Measurements from ENCODE around the gene TNS3. TPM values are rescaled to one million over a fixed set of nuclear protein-coding genes. Genes with fewer than 3 reads are reported as not detected.

Gene TNS3
- total and polyA plus RNA-seq, 10 donors = 17.7 to 247 (median 147) TPM

- no peak for DNase-seq
- peak overlapping the region in 3 of 8 donors; percentile 9 to 25 (median 10) for H3K27ac ChIP-seq
Measured at GRCh38 chr7:47416492-47417480, 165.1 kb downstream of the TNS3 start.

GRCh38 chr7:47415318-47416212 is 166.3 kb downstream of the TNS3 start:
- TF ChIP-seq CTCF (IDR thresholded peaks at IDR 0.05 in 8 of 11, conservative IDR thresholded peaks at IDR 0.05 in 3 of 11) (no peak), POLR2AphosphoS5 (IDR thresholded peaks at IDR 0.05) (peak in 2 of 3 donors; percentile 28 to 41)
- WGBS, 5 donors = 79 to 94% (median 87%) methylated on average over 15 to 17 of the region's 17 CpGs
- Histone ChIP-seq H3K4me1 (peaks cover 0 to 28% (median 6%) of the 10 kb centered on the region in 6 donors), H3K27me3 (replicated peaks in 1 of 7) (no peaks in the 10 kb centered on the region), H3K36me3 (peaks cover 0 to 100% (median 46%) of the 10 kb centered on the region in 6 donors), H3K27ac (peak overlapping the region in 4 of 8 donors; percentile 0 to 21 (median 12)), H3K4me3 (no peak overlapping the region), H3K9me3 (peaks cover 0 to 4% (median 0%) of the 10 kb centered on the region in 8 donors)
- intact Hi-C loops (cut with DNase I; ENCODE audit: low total_unique reads) = no loop called here
- DNase-seq = no peak

More at GRCh38 chr7:47416492-47417480, 165.1 kb downstream of the TNS3 start:
- Histone ChIP-seq H3K4me1 (peaks cover 0 to 34% (median 6%) of the 10 kb centered on the region in 6 donors), H3K36me3 (peaks cover 0 to 100% (median 35%) of the 10 kb centered on the region in 6 donors), H3K27me3 (replicated peaks in 1 of 7) (no peaks in the 10 kb centered on the region), H3K4me3 (no peak overlapping the region), H3K9me3 (peaks cover 0 to 4% (median 0%) of the 10 kb centered on the region in 8 donors)
- TF ChIP-seq CTCF (IDR thresholded peaks at IDR 0.05 in 8 of 11, conservative IDR thresholded peaks at IDR 0.05 in 3 of 11) = no peak
- no peak for TF ChIP-seq POLR2A (IDR thresholded peaks at IDR 0.05)
- TF ChIP-seq POLR2AphosphoS5 (IDR thresholded peaks at IDR 0.05) = peak in 2 of 3 donors; percentile 35 to 43
- WGBS, 5 donors = 74 to 90% (median 87%) methylated on average over 14 to 21 of the region's 21 CpGs
- intact Hi-C loops (cut with DNase I; ENCODE audit: low total_unique reads) = no loop called here

GRCh38 chr7:47414342-47415317 is 167.3 kb downstream of the TNS3 start:
- H3K36me3 ChIP-seq = peaks cover 0 to 100% (median 52%) of the 10 kb centered on the region in 6 donors
- peak overlapping the region in 4 of 8 donors; percentile 14 to 48 (median 21) for H3K27ac ChIP-seq
- DNase-seq = no peak
- TF ChIP-seq POLR2AphosphoS5 (IDR thresholded peaks at IDR 0.05) (peak in 2 of 3 donors; percentile 5 to 16), POLR2A (IDR thresholded peaks at IDR 0.05) (no peak)
- peaks cover 0 to 28% (median 6%) of the 10 kb centered on the region in 6 donors for H3K4me1 ChIP-seq
- intact Hi-C loops (cut with DNase I; ENCODE audit: low total_unique reads) = no loop called here
- WGBS, 5 donors = 84 to 90% (median 87%) methylated on average over 13 to 17 of the region's 17 CpGs
- no peaks in the 10 kb centered on the region for H3K9me3 ChIP-seq
- no peaks in the 10 kb centered on the region for H3K27me3 ChIP-seq (replicated peaks in 1 of 7)
- H3K4me3 ChIP-seq = no peak overlapping the region

All from spleen (tissue), 11 donors.